Stimulated activated CD8-positive, alpha-beta memory T cell treated with anti-CD3 and anti-CD28 coated beads, Interleukin-7, amount 100 ng/mL, for 24 hours (primary cell): ENCODE data around the gene PARP14.

Source experiments
- DNase-seq: peaks from one replicate; pipeline ENCODE4 v3.0.0-alpha.2; 2020; ENCODE audit warnings: low read depth

The PARP14 gene

GRCh38 chr3:122770521-122771202 lies 90.0 kb downstream of the PARP14 start:
- DNase-seq: no peak

GRCh38 chr3:122772827-122773226 lies 92.2 kb downstream of the PARP14 start:
- no peak for DNase-seq

GRCh38 chr3:122773944-122774509 lies 93.4 kb downstream of the PARP14 start:
- DNase-seq: no peak

GRCh38 chr3:122774564-122774963 lies 93.9 kb downstream of the PARP14 start:
- no peak for DNase-seq

DNA sequence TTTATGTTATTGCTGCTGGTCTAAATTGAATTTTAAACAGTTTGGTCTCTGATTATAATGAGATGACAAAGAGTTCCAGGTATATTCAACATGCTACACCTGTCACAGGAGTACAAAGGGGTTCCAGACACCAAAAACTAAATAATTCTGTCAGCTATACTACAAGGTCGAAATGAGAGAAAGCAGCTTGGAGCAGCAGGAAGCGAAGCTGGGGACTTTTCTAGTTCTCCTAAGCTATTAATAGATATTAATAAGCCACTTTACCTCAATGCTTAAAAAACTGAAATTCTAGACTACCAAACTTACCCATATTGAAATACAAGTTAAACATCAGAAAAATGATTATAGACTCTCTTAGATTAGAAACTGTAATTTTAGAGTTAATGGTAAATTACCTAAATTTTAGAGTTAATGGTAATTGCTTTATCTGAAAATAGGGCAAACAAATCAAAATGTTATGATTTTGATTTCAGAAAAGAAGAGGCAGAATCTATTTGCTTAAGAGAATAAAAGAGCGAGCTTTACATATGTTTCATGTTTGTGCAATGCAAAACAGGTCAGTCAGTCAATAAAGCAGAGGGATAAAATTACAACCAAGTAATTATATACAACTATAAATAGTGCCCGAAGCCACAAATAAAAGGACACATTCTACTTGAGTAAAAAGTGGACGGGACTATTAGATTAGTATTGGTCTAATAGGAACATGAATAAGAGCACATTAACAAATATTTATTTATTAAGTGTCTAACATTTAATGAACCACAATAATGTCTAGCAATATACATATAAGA lies 96.2 kb downstream of the PARP14 start:
- DNase-seq: no peak

GRCh38 chr3:122777563-122777962 lies 96.9 kb downstream of the PARP14 start:
- no peak for DNase-seq
